ENCODE measurements around the gene ENPP3. TPM values are rescaled to one million over a fixed set of nuclear protein-coding genes. Genes with fewer than 3 reads are reported as not detected.

The ENPP3 gene
- total and polyA plus RNA-seq, 10 of the 15 experiments (the other 5 are each of a cell fraction or from before 2014, with no cell fraction given): 0.01 TPM; not detected in 9

GRCh38 chr6:131688286-131688685 lies 51.2 kb downstream of the ENPP3 start (continued):
- no peak for TF ChIP-seq MAX (IDR thresholded peaks at IDR 0.05; ENCODE audit: low read depth, low read length)
- no peak for TF ChIP-seq TCF12 (IDR thresholded peaks at IDR 0.05; ENCODE audit: low read depth, low read length)
- no peak for TF ChIP-seq BCLAF1 (IDR thresholded peaks at IDR 0.05)
- no peak for TF ChIP-seq PRDM15 (CRISPR knock-in tag; IDR thresholded peaks at IDR 0.05)
- no peak for TF ChIP-seq JUND (IDR thresholded peaks at IDR 0.05; ENCODE audit: low read depth, low read length)
- peak in 1 of 2 experiments; percentile 17; a peak in 1 of 4 replicates for TF ChIP-seq IKZF2 (IDR thresholded peaks at IDR 0.05)
- no peak for TF ChIP-seq ZBTB40 (IDR thresholded peaks at IDR 0.05; ENCODE audit: borderline replicate concordance)
- TF ChIP-seq CEBPB (IDR thresholded peaks at IDR 0.05; ENCODE audit: borderline replicate concordance in 1 of 2, low read depth in 2 of 2, low read length in 2 of 2): peak in 1 of 2 experiments; percentile 78; a peak in 1 of 4 replicates
- TF ChIP-seq HCFC1 (IDR thresholded peaks at IDR 0.05; ENCODE audit: low read length): no peak
- TF ChIP-seq STAT1 (conservative IDR thresholded peaks at IDR 0.05): no peak
- no peak for TF ChIP-seq KLF5 (IDR thresholded peaks at IDR 0.05; ENCODE audit: partially characterized antibody)
- no peak for TF ChIP-seq CBFB (IDR thresholded peaks at IDR 0.05; ENCODE audit: low read depth)
- peak; percentile 90 for TF ChIP-seq SREBF1 (IDR thresholded peaks at IDR 0.05; ENCODE audit: low read length)
- TF ChIP-seq NR2C2 (IDR thresholded peaks at IDR 0.05; ENCODE audit: borderline replicate concordance, control insufficient read depth, insufficient read length, low read depth): no peak
- TF ChIP-seq LARP7 (IDR thresholded peaks at IDR 0.05): no peak
- no peak for TF ChIP-seq HDAC2 (IDR thresholded peaks at IDR 0.05)
- TF ChIP-seq MYB (IDR thresholded peaks at IDR 0.05; ENCODE audit: borderline replicate concordance, low read depth, low read length): no peak
- no peak for TF ChIP-seq SP1 (IDR thresholded peaks at IDR 0.05; ENCODE audit: low read depth, low read length)
- TF ChIP-seq SREBF2 (IDR thresholded peaks at IDR 0.05; ENCODE audit: low read length): no peak
- TF ChIP-seq NFIC (IDR thresholded peaks at IDR 0.05; ENCODE audit: low read depth, low read length): peak; percentile 94
- TF ChIP-seq IRF3 (IDR thresholded peaks at IDR 0.05): no peak

All from GM12878 (cell line).